Iris pigment epithelial cell (primary cell): ENCODE results near the gene NDUFB7.
A peak's percentile ranks its signal among the peaks of the same experiment; 100 is the strongest.
"Not testable (repeated sequence)": the region's sequence is repeated elsewhere in the genome, so short reads cannot be mapped to it uniquely, and the experiment has no call there.

ENCODE experiments used
- DNase-seq: peaks from one replicate; pipeline ENCODE4 v3.0.0-alpha.2; 2011; ENCODE audit warnings: low read depth

NDUFB7 gene

GRCh38 chr19:14553042-14553938 is 18.6 kb downstream of the NDUFB7 start:
- no peak for DNase-seq

GRCh38 chr19:14552006-14552360 is 19.9 kb downstream of the NDUFB7 start:
- DNase-seq: not testable (repeated sequence)

DNA sequence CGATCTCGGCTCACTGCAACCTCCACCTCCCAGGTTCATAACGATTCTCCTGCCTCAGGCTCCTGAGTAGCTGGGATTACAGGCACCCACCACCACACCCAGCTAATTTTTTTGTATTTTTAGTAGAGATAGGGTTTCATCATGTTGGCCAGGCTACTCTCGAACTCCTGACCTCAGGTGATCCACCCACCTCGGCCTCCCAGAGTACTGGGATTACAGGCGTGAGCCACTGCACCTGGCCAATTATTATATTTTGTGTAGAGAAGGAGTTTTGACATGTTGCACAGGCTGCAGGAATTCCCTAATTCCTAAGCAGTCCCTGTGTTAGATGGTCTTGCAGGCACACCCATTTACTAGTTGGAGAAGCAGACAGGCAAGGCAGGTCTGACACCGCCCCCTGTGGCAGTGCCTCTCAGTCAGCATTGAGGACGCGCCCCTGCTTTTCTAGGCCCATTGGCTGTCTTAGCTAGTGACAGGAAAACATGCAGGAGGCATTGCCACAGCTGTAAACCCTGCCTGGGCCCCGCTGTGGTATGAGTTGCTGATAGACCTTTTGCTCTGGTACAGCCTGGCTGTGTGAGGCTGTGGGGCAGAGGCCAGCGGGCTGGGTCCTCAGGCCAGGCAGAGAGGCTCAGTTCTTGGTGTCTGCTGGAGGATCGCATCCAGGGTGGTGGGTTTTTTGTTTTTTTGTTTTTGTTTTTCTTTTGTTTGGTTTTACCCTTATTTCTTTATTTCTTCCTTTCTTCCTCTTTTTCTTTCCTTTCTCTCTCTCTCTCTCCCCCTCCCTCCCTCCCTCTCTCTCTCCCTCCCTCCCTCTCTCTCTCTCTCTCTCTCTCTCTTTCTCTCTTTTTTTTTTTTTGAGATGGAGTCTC is 20.5 kb downstream of the NDUFB7 start:
- DNase-seq: peak; percentile 46

DNA sequence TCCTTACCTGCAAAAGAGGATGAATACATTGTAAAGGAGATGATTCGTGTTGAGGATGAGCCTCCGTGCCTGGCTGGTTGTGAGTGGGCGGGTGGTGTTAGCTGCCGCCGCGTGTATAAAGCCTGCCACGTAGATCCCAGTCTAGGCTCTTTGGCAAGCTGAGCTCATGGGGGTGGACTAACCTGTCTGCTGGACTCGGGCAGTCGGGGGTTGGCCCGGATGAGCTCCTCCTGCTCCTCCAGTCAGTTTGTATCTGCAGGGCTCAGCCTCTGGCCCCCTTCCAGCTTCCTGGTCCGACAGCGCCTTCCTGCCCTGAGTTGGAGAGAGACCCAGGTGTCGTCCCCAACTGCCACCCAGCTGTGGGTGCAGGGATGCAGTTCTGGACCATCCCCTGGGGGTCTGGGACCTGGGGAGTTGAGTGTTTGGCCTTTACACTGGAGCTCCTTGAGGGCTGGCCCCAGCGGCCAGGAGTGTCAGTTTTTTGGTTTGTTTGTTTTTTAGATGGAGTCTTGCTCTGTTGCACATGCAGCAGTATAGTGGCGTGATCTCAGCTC is 21.6 kb downstream of the NDUFB7 start:
- peak; percentile 62 for DNase-seq

- no peak for DNase-seq
These were observed 26.2 kb downstream of the NDUFB7 start for GRCh38 chr19:14545716-14546082.

DNA sequence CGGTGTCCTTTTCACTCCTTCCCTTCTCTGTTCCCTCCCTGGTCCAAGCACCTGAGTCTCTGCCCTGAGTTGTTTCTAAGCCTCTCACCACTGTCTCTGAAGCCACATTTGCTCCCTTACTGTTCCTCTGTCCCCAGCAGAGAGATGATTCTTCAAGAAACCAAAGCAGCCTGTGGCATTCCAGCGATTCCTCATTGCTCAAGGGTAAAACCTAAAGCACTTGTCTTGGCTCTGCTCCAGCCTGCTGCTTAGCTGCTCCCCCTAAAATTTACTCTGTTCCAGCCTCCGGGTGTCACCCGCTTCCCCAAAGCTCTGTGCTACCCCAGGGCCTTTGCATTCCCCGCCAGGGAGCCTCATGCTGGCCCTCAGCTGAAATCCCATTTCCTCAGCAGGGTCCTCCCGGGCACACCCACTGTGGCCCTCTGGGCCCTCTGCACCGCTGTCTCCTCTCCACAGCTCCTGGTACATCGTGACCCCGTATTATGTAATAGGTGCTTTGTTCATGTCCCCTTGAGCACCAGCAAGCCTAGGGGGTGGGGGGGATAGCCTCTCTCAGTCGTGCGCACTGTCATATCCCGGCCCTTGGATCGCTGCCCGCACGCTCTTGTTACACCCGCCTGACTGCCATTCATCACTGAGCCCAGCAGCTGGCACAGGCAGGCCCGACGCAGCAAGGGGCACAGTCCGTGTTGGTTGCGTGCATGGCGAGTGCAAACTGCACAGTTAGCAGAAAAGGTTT is 26.7 kb downstream of the NDUFB7 start:
- peak; percentile 47 for DNase-seq

DNA sequence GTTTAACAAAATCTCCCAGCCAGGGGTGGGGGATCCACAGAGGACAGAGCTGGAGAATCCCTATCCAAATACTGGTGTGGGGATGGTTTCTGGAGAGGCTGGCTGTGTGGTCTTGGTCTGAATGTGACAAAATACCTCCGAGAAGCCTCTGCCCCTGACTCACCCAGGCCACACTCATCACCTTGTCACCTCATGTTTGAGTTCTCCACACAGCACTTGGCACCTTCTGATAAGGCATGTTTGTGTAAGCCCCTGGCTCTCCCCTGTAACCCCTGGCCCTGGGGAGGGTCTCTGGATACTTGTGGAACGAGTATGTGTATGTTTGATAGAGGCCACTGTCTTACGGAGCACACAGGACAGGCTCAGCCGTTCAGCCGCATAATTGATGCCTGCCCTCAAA is 27.8 kb downstream of the NDUFB7 start:
- DNase-seq: no peak

GRCh38 chr19:14542711-14543328 is 29.0 kb downstream of the NDUFB7 start:
- peak; percentile 28 for DNase-seq

GRCh38 chr19:14541979-14542378 is 29.9 kb downstream of the NDUFB7 start:
- not testable (repeated sequence) for DNase-seq

DNA sequence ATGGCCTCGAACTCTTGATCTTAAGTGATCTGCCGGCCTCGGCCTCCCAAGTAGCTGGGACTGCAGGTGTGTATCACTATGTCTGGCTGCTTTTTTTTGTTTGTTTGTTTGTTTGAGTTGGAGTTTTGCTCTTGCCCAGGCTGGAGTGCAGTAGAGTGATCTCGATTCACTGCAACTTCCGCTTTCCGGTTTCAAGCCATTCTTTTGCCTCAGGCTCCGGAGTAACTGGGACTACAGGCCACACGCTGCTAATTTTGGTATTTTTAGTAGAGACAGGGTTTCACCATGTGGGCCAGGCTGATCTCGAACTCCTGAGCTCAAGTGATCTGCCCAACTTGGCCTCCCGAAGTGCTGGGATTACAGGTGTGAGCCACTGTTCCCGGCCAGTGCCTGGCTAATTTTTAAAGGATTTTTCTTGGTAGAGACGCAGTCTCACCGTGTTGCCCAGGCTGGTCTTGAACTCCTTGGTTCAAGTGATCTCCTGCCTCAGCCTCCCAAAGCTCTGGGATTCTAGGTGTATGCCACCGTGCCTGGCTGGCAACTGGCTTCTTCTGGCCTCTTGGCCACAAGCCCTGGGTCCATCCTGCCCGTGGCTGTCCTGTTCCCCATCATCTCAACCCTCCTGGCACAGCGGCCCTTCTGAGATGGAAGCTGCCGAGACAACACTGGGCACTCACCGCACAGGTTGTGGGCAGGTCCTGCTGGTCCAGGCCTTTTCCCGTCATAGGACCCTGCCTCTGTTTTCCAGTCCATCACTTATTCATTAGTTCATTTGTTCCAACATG is 30.9 kb downstream of the NDUFB7 start:
- DNase-seq: no peak

GRCh38 chr19:14536926-14537692 is 34.8 kb downstream of the NDUFB7 start:
- DNase-seq: peak; percentile 85

DNA sequence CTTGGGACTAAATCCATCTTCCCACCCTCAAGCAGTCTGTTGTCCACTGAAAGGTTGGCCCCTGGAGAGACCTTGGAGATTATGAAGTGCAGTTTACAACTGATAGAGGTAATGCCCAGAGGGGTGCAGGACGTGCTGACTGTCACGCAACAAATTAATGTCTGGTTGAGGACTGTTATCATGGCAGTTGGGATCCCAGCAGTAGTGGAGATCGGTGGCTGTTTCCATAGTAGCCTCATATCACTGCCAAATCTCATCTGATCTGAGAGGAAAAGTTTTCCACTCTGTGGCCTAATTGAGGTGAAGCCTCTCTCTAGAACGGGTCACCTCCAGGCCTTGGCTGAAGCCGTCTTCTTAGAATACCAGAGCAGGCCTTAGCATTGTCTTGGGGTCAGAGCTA is 38.4 kb downstream of the NDUFB7 start:
- no peak for DNase-seq

GRCh38 chr19:14530506-14530905 is 41.4 kb downstream of the NDUFB7 start:
- DNase-seq: no peak

- DNase-seq: no peak
These were observed 41.9 kb downstream of the NDUFB7 start for GRCh38 chr19:14530005-14530348.

GRCh38 chr19:14529254-14530004 is 42.4 kb downstream of the NDUFB7 start, which contains the start of gene TECR:
Gene TECR (plus strand): TSS chr19:14529594. CDS start chr19:14529697, 103 bp downstream.
- peak; percentile 100 for DNase-seq

DNA sequence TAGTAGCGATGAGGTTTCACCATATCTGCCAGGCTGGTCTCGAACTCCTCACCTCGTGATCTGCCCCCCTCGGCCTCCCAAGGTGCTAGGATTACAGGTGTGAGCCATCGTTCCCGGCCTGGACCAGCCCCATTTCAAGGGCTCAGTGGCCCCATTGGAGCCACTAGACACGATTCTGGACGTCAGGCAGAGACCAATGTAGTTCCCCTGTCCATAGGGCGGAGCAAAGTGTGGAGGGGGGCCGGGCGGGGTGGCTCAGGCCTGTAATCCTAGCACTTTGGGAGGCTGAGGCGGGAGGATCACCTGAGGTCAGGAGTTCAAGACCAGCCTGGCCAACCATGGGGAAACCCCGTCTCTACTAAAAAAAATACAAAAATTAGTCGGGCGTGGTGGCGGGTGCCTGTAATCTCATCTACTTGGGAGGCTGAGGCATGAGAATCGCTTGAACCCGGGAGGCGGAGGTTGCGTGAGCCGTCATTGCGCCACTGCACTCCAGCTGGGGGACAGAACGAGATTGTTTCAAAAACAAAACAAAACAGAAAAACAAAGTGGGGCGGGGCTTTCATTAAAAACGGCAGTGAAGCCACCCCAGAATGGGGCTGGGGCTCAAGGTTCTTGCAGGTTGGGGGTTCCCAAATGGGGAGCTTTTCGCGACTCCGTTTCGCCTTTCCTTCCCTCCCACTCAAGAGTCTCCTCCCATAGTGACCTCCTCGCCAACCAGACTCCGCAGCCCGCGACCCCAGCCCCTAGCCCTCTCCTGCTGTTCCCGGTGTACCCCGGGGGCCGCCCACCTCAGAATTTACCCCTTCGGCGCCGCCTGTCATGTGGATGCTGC is 43.2 kb downstream of the NDUFB7 start:
- no peak for DNase-seq

DNA sequence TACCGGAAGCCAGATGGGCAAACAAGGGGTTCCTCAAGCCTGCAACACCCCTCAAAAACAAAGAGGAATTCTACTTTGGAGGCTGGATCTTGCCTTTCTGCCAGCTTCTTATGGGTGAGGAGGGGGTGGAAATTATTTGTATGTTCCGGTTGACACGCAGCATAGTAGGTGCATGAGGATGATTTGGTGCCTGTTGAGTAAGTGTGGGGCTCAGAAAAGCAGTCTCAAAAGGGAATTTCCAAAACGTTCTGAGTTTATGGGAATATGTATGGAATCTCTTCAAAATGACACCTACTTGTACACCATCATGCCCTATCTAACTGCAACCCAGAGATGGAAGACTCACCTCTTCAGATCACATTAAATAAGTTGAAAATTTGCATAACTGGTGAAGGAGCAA is 45.4 kb downstream of the NDUFB7 start:
- DNase-seq: no peak

GRCh38 chr19:14525729-14526128 is 46.1 kb downstream of the NDUFB7 start:
- no peak for DNase-seq
